GM18498 (cell line): ENCODE results near the gene RNF144A.

Experiments
- ATAC-seq: cut with Tn5 transposase; IDR thresholded peaks from one replicate; pipeline ENCODE4 v1.9.1; 2021; ENCODE audit warnings: mild to moderate bottlenecking, moderate library complexity; ENCODE audit not compliant: unreplicated experiment

The RNF144A gene

DNA sequence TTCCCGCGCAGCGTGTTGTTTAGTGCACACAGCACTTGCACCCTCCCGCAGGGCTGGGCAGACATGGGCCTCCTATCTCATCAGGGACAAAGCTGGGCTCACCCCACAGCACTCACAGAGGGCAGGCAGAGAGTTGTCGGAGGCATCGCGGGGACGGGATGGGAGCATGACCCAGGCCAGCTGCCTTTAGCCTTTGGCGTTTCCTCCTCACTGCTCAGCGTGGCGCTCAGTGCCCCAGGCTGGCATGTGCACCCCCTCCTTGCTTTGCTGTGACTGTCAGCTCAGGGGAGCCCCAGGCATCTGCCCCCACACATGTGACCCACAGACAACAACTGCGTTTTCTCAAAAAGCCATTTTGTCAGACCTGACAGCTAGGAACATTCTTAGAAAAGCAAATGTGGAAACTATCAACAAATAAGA, 101.1 kb downstream of the RNF144A start:
- no peak for ATAC-seq

DNA sequence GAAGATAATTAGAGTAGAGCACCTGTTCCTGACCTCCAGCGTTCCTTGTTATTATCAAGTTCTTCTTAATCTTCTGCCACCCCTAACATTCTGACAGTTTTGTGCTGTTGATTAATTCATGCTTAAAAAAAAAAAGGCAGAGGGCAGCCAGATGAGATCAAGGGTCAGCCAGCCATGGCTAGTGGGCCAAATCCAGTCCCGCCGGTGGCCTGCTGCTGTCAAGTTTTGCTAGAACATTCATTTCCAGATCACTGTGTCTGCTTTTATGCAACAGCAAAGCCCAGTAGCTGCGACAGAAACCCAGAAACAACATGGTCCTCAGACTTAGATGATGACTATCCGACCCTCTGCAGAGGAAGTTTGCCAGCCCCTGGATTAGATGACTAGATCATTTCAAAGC, 101.6 kb downstream of the RNF144A start:
- ATAC-seq: no peak

DNA sequence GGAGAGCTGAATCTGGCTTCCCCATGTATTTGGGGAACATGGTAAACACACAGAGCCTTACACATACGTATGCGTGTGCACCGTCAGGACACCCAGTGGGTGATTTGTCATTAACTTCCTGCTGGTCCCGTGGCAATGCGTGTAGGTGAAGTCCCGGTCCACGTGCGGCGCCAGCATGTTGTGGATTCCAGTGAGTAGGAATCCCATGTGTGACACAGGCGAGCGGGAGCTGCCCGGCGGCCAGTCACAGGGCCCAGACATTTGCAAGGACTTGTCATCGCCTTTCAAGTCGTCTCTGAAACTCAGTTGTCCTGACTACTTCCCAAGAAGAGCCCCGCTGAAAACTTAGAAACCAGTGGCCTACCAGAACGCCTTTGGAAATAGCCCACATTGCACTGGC, 102.0 kb downstream of the RNF144A start:
- ATAC-seq: no peak

GRCh38 chr2:7020059-7020458, 102.8 kb downstream of the RNF144A start:
- ATAC-seq: no peak

DNA sequence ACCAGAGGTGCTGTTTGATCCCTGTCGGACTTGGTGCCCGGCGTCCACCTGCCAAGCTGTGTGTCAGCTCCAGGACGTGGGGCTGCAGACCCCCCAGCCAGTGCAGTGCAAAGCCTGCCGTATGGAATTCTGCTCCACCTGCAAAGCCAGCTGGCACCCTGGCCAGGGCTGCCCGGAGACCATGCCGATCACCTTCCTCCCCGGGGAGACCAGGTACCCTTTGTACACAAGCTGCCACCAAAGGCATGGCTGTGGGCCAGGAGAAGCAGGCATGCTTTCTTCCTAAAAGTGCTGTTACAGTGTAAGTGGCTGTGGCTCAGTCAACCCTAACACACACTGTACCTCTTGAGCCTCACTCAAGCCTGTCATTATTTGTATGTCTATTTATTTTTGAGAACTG, 103.3 kb downstream of the RNF144A start:
- no peak for ATAC-seq

DNA sequence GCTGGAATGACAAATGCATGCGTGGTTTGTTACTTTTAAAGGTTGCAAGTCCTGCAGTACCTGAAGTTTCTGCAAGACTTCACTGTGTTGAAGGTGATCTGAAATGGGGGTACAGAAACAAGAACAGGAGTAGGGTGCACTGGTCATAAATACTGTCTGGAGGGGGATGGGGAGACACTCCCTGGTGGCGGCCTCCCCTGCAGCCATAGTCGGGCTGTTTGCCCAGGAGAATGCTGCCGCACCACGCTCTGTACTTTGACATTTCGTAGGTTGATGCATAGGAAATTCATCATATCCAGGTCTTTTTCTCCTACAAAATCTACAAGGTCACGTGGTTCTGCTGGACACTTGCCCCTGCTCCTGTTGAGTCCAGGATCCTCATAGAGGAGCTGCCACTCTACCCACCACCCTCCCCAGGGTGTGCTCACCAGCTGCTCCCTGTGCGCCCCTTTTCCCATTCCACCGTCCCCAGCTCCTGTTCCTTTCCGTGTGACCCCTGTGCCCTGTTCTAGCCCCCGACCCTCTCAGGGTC, 103.8 kb downstream of the RNF144A start:
- ATAC-seq: no peak

- no peak for ATAC-seq
These were observed 105.5 kb downstream of the RNF144A start for GRCh38 chr2:7022492-7023385.

DNA sequence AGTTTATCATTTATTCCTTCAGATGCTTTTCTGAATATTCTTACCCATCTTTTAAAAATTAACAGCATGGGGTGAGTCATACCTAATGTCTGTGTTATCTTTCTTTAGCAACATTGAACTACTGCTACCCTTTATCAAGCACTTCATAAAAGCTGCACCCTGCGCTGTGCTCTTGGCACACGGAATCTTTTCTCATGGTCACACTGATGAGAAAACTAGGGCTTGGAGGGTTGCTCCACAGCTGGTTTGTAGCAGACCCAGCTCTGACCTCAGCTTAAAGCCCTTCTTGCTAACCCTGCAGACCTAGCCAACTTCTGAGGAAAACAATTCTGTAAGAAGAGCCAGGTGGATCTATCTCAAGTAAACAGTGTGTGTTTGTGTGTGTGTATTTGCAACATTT, 106.3 kb downstream of the RNF144A start:
- ATAC-seq: no peak

DNA sequence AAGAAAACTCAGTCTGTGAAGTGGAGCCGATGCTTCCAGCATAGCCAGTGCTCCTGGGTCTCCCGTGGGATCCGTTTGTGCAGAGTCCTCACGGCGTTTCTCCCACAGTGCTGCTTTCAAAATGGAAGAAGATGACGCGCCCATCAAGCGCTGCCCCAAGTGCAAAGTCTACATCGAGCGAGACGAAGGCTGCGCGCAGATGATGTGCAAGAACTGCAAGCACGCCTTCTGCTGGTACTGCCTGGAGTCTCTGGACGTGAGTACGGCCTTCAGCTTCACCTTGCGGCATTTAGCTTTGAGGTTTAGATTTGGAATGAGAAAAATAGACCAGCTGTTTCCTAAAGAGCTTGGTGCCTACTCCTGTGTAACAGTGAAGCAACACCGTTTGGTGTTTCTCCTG, 107.0 kb downstream of the RNF144A start:
- no peak for ATAC-seq

GRCh38 chr2:7025082-7025481, 107.9 kb downstream of the RNF144A start:
- ATAC-seq: no peak

- ATAC-seq: no peak
These were observed 109.5 kb downstream of the RNF144A start for GRCh38 chr2:7026742-7027141.

DNA sequence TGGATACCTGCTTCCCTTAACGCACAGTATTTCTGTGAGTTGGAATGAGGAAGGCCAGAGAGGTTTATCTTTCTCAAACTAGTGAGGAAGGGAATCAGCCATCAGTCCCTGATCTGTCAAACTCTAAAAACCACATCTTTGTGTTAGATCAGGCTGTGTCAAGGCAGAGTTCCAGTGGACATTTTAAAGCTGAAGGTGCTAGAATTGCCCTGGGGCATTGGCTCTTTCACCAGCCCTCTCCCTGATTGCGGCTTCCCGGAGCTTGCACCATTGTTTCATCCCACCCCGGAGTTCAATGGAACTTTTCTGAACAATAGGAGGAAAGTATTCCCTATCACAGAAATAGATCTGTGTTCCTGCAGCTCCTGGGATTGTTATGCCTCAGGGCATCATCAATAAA, 110.2 kb downstream of the RNF144A start:
- ATAC-seq: no peak

GRCh38 chr2:7027956-7028655, 110.9 kb downstream of the RNF144A start:
- no peak for ATAC-seq

DNA sequence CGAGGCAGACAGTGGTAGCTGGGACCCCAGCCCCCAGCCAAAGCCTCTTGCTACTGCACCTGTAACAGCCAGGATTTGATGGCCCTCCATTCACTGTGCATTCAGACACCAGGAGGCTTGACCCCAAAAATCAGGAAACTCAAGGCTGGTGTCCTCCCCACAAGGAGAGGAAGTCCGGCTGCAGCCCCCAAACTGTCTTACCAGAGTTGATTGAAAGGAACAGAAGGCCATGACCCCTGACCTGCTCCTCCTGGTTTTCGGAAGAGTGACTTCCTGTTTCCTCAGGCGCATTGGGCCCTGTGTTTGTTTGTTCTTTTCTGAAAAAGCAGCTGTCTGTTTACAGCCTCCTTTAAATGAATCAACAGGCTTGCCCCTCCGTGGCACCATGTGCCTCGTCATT, 111.6 kb downstream of the RNF144A start:
- no peak for ATAC-seq

- ATAC-seq: no peak
These were observed 112.3 kb downstream of the RNF144A start for GRCh38 chr2:7029291-7030059.

DNA sequence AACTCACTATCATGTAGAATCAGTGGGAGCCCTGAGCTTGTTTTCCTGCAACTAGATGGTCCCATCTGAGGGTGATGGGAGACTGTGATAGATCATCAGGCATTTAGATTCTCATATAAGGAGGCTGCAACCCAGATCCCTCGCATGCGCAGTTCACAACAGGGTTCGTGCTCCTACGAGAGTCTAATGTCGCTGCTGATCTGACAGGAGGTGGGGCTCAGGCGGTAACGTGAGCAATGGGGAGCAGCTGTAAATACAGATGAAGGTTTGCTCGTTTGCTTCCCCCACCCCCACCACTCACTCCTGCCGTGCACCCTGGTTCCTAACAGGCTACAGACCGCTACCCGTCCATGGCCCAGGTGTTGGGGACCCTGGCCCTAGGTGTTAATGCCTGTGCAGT, 113.6 kb downstream of the RNF144A start:
- ATAC-seq: no peak

GRCh38 chr2:7031547-7032245, 114.5 kb downstream of the RNF144A start:
- peak; percentile 48 for ATAC-seq

DNA sequence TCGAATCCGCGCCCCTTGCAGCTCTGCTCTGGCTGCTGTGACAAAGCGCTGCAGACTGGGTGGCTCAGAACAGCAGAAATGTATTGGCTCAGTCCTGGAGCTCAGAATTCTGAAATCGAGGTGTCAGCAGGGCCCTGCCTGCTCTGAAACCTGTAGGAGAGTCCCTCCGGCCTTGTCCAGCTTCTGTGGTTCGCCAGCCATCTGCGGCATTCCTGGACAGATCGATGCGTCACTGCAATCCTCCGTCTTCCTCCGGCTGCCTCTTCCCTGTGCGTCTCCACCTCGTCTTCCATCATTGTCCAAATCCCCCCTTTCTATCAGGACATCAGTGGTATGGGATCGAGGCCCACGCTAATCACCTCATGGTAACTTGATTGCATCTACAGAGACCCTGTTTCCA, 115.2 kb downstream of the RNF144A start:
- no peak for ATAC-seq

DNA sequence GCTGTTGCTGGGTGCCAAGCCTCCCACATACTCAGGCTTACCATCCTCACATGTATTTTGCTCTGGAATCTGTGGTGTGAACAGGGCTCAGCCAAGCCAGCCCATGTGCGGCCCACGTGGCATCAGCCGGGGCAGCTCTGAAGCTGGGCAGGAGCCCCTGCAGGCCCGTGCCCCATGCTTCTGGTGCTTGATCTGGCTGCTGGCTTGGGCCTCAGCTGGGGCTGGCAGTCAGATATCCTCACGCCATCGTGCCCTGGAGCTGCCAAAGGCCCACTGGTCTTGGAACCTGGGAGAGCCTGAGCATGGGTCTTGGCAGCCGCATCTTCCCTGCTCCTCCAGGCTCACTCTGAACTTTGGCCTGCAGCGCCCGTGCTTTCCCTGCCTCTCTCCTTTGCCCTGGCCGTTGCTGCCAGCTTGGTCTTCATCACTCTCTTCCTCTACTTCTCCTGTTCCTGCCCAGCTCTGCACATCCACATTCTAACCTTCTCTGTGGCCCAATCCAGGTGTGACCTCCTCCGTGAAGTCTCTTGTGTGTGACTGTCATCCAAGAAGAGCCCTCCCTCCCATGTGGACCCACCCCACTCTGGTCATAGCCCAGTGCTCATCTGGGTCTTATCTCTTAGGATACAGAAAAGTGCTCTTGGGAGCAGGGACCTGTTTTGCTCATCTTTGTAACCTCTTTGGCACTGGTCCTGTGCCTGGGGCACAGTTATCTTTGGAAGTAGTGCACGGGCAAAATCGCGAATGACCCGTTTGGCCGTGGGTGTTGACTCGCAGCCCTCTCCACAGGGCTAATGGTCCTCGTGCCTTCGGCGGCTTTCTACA, 116.1 kb downstream of the RNF144A start:
- ATAC-seq: no peak

DNA sequence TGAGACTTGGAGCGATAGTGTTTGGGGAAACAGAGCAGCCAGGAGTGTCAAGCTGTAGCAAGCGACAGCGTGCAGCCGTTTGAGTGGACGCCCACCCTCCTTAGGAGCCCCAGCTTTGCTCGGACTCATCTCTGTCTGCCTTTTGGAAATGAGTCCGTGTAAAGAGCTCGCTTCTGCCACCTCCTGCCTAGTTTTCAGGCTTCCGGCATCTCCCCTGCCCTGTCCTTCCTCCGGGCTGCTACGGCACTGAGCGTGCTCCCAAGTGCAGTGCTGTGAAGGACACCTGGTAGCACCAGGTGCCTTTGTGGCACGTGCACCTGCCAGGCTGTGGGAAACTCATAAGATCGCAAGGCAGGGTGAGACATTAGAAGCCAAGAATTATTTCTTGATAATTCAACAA, 117.1 kb downstream of the RNF144A start:
- ATAC-seq: no peak
